ENCODE results near the gene SLC25A26. TPM values are rescaled to one million over a fixed set of nuclear protein-coding genes. Genes with fewer than 3 reads are reported as not detected.
"Not testable (repeated sequence)": the region's sequence is repeated elsewhere in the genome, so short reads cannot be mapped to it uniquely, and the experiment has no call there.

Gene SLC25A26
- total RNA-seq, 1 experiment from 2014 or later: 22.4 TPM

DNA sequence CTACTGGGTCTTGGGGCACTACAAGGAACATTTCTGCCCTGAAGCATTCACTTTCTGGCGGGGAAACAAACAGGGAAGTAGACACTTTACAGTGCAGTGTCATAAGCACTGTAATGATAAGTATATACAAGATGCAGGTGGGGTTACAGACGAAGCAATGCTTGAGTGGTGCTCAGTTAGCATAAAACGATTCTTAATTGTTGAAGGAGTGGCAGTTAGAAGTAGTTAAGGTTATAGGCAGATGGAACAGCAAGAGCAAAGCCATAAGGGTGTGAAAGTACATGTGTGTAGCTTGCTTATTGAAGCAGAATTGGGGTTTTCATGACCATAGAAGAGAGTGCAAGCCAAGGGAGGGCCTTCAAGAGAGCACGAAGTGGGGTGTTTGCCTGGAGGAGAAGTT, 46.2 kb downstream of the SLC25A26 start:
- DNase-seq (ENCODE audit: extremely low read depth, low read depth): no peak

DNA sequence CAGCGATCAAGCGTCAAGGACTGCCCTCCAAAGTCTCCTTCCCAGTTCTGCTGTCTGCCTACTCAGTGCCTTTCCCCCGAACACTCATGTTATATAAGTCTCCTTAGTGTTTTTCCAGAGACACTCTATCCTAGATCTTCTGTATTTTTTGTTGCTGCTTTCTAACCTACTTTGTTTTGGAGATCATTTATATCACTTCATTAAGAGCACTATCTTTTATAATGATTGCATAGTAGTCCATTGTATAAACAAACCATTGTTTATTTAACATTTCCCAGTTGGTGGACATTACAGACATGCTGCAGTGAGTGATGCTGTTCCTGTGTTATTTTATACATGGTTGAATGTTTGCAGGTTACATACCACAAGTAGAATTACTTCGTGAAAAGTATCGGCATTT, 47.1 kb downstream of the SLC25A26 start:
- DNase-seq (ENCODE audit: extremely low read depth, low read depth): no peak

DNA sequence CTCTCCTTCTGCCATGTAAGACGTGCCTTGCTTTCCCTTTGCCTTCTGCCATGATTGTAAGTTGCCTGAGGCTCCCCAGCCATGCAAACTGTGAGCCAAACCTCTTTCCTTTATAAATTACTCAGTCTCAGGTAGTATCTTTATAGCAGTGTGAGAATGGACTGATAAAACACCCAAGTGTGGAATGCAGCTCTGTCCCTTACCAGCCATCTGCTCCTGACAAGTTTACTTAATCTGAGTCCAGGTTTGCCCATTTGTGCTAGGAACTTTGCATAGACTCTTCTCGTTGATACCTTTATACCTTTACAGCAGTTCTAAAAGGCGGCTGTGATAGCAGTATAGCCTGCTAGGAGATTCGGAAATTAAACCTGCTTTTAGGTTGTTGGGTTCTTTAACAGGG, 48.1 kb downstream of the SLC25A26 start:
- DNase-seq (ENCODE audit: extremely low read depth, low read depth): no peak

DNA sequence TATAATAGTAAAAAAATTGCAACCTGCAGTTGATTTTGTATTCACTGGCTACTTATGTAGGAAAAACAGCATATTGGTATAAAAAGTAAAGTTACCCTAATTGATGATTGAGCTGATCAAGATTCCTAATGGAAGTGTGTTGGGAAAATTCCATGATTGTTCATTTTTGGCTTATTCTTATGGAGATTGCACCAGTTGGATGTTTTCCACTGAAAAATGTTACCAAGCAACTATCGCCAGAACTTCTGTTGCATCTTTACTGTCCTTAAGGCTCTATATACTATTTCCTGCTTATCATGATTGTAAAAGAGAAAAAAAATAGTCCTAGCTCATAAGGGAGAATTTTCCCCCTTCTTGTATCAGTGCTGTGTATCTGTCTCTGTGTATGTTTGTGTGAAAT, 48.6 kb downstream of the SLC25A26 start:
- no peak for DNase-seq (ENCODE audit: extremely low read depth, low read depth)

DNA sequence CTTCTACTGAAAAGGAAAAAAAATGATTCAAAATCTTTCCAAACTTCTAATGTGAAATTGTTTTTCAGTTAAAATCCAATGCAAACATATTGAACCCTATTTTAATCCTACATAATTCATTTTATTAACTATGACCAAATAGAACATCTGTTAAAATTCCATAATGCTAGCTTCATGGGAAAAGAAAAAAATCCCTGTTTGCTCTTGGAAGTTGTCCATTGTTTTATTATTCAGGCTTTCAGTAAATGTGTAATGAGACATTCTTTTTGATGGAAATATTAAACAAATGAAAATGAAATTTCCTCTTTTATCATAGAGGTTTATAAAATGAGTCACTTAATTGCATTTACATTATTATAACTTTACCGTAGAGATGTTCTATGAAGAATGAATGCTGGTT, 49.5 kb downstream of the SLC25A26 start:
- no peak for DNase-seq (ENCODE audit: extremely low read depth, low read depth)

DNA sequence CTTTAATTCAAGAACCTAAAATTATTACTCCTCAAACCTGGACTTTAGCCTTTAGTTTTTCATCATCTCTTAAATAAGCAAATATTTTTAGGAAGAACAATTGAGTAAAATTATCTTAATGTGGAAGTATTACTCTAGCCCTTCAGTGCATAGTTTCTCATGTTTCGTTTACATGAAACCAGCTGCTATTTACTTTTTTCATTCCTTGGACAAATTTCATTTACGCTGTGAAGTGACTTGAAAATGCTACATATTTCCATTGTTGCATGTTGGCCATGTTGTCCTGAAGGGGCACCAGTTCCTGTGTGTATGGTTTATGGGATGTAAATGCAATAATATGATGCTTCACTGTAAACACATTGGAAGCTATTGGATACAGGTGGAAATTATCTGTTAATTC, 49.9 kb downstream of the SLC25A26 start:
- DNase-seq (ENCODE audit: extremely low read depth, low read depth): no peak

DNA sequence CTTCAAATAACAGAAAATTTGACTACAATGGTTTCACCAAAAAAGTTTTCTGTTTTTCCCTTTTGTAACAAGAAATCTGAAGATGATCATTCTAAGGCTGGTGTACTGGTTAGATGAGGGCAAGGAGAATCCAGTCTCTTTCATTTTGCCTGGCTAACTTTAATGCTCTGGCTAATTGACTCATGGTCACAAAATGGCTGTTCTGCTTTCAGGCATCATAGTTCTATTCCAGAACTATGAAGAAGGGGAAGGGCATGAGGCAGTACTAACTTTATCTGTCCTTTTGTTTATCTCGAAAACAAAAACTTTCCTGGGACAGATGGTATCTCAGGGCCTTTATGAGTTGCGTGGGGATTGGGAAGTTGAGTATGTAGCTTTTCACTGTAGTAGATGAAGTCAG, 50.4 kb downstream of the SLC25A26 start:
- DNase-seq (ENCODE audit: extremely low read depth, low read depth): no peak

DNA sequence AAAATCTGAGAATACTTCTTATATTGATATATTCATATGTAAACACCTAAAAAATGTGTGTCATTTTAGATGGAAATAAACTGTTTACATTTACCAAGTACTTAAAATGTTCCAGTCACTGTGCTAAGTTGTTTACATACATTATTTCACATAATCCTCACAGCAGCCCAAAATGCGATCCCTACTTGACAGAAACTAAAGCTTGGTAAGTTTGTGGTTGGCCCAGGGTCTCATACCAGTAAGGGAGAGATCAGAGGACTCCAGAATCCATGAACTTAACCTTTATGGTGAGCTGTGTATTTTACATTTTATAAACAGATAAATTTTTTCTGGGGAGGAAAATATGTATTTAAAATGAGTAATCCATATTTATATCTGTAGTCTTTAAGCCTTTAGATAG, 51.2 kb downstream of the SLC25A26 start:
- DNase-seq (ENCODE audit: extremely low read depth, low read depth): no peak

DNA sequence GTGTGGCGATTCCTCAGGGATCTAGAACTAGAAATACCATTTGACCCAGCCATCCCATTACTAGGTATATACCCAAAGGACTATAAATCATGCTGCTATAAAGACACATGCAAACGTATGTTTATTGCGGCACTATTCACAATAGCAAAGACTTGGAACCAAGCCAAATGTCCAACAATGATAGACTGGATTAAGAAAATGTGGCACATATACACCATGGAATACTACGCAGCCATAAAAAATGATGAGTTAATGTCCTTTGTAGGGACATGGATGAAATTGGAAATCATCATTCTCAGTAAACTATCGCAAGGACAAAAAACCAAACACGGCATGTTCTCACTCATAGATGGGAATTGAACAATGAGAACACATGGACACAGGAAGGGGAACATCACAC, 54.0 kb downstream of the SLC25A26 start:
- DNase-seq (ENCODE audit: extremely low read depth, low read depth): not testable (repeated sequence)

DNA sequence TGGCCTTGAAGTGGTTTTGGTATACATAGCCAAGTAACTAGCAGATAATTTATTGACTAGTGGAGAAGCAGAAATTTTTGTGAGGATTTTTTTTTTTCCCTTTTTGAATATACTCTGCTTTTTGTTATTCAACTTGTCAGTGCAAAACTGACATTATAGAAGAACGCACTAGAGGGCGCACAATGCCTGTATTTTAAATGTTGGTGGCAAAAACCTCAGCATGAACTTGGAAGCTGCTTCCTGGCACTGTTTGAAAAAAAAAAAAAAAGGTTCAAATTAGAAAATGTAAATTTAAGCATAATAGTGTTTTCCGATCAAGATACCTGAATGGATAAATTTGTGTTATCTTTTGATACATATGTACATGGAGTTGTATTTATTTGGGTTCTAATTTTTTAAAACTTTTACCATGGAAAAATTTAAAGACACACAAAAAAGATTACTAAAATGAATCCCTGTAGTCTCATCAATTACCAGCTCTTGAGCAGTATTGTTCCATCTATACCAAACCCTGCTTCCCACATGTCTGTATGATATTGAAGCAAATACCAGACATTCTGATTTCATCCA, 56.0 kb downstream of the SLC25A26 start:
- peak; percentile 43 for DNase-seq (ENCODE audit: extremely low read depth, low read depth)

DNA sequence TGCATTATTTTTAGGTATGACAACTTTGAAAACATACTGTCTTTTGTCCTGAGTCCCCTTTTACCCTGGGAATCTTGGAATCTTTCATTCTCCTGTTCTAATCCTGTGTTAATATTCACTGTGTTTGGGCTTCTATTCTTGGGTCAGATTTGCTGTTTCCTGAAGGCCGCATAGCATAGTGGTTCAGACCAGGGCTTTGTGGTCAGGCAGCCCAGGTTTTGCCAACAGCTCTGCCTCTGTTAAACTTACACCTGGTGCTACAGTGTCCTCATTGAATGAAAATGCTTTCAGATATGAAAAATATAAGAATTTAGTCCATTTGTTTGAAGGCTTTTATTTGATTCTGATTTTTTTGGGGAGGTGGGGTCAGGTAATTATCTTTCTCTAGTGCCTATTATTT, 58.4 kb downstream of the SLC25A26 start:
- no peak for DNase-seq (ENCODE audit: extremely low read depth, low read depth)

DNA sequence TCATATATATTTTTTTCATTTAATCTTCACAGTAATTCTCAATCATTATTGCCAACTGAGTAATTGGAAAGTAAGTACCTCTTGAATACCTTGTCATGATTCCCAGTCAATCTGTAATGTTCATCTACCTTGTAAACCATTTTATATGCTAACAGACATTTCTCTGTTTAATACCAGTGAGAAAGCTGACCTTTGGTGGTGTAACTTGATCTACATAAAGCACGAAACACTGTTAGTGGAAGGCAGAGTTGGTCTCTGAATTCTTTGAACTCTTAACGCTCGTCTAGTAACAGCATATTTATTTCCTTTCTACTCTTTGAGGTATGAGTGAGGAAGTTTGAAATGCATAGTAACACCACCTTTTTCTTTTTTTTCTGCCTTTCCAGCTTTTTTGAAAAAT, 59.5 kb downstream of the SLC25A26 start:
- DNase-seq (ENCODE audit: extremely low read depth, low read depth): no peak

DNA sequence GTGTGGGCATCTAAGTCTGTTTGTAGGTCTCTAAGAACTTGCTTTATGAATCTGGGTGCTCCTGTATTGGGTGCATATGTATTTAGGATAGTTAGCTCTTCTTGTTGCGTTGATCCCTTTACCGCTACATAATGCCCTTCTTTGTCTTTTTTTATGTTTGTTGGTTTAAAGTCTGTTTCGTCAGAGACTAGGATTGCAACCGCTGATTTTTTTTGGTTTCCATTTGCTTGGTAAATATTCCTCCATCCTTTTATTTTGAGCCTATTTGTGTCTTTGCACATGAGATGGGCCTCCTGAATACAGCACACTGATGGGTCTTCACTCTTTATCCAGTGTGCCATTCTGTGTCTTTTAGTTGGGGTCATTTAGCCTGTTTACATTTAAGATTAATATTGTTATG, 71.1 kb downstream of the SLC25A26 start:
- not testable (repeated sequence) for DNase-seq (ENCODE audit: extremely low read depth, low read depth)

DNA sequence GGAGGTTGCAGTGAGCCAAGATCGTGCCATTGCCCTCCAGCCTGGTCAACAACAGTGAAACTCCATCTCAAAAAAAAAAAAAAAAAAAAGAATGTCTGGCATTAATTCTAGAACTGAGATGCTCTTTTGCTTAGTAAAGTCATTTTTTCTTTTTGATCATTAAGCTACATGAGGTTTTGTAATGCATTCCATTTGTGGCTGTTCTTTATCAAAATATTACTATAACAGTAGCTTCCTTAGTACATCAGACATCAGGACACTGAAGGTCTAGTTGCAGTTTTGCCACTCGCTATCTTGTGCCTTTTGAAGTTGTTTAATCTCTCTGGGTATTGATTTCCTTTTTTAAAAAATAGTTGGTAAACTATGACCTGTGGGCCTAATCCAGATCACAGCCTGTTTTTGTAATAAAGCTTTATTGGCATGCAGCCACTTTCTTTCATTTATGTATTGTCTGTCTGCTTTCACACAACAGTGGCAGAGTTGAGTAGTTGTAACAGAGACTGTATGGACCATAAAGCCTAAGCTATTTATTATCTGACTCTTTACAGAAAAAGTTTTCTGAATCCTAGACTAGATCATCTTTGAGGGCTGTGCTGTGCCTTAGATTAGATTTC, 76.6 kb downstream of the SLC25A26 start:
- no peak for DNase-seq (ENCODE audit: extremely low read depth, low read depth)

DNA sequence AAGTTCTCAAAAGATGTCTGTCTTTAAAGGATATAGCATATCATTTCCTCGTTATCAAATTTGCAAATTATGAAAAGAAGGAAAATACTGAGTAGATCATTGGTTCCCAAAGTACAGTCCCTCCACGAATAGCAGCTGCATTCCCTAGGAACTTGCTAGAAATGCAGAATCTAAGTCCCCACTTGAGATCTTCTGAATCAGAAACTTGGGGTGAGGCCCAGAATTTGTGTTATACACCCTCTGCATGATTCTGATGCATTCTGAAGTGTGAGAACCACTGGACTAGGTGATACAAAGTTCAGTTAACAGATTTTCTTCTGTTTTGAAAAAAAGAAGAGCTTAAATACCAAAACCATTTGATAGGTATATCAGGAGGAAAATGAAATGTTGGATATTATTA, 77.1 kb downstream of the SLC25A26 start:
- DNase-seq (ENCODE audit: extremely low read depth, low read depth): no peak

DNA sequence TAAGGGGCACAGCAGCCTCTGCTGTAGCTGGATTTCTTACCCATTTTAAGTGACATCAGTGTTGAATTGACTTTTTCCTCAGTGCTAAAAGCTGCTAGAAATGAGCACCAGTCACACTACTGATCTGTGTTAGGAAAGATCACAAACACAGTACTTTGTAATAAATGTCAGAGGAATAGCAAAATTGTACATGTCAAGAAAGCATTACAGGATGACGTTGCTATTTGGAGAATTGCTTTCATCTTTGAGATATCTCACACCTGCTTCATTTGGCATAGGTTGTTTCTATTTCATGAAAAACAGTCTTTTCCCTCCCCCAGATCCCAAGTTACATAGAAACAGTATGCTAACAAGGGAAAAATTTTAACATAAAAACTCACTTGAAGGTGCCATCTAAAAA, 77.8 kb downstream of the SLC25A26 start:
- no peak for DNase-seq (ENCODE audit: extremely low read depth, low read depth)

DNA sequence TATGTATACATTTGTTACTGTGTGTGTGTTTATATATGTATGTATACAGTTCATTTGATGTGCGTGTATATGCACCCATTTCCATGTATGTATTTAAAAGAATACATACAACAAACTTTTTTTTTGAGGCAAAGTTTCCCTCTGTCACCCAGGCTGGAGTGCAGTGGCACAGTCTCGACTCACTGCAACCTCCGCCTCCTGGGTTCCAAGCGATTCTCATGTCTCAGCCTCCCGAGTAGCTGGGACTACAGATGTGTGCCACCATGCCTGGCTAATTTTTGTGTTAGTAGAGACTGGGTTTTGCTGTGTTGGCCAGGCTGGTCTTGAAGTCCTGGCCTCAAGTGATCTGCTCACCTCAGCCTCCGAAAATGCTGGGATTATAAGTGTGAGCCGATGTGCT, 78.3 kb downstream of the SLC25A26 start:
- not testable (repeated sequence) for DNase-seq (ENCODE audit: extremely low read depth, low read depth)

DNA sequence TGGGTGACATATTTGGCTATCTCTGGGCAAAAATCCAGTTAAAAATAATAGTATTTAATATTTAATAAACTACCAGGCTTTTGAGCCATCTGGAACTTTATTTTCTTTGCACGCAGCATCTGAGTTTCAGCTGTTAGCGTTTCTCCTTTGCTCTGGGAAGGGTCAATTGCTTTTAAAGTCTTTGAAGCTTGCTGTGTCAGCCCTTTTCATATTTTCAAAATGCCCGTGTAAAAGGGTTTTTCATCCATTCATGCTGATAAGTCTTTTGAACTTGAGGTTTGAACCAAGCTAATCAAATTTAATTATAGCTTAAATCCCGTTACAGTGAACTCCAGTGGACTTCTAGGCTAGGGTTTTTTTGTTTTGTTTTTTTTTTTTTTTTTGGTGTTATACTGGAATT, 79.1 kb downstream of the SLC25A26 start:
- DNase-seq (ENCODE audit: extremely low read depth, low read depth): no peak

DNA sequence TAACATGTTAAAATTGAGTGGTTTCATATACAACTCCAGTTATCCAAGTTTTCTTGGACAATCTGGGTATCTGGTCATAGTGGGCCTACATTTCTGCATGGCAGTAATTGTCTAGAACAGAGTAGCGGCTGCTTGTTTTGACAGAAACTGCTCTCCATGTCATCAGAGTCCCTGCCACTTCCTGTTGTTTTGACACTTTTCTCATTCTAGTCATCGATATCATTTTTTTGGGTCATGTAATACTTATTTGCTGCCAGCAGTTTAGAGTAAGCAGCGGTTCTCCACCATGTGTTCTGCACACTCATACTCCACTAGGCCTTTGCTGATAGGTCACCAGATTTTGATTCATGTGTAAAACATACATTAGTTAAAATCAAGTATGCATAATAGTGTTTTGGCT, 81.5 kb downstream of the SLC25A26 start:
- DNase-seq (ENCODE audit: extremely low read depth, low read depth): no peak

DNA sequence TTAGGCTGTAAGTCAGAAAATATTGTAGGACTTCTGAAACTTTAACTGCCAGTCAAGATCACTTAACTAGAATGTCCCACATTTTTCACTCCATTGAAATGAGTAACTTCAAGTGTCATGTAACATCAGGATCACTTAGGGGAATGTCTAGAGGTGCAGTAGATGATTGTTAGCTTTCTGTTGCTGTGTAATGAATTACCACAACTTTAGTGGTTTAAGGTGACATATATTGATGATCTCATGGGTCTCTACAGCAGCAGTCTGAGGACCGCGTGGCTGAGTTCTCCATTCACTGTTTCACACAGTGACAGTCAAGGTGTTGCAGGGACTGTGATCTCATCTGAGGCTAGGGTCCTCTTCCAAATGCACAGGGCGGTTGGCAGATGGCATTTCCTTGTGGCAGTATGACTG, 82.7 kb downstream of the SLC25A26 start:
- no peak for DNase-seq (ENCODE audit: extremely low read depth, low read depth)

DNA sequence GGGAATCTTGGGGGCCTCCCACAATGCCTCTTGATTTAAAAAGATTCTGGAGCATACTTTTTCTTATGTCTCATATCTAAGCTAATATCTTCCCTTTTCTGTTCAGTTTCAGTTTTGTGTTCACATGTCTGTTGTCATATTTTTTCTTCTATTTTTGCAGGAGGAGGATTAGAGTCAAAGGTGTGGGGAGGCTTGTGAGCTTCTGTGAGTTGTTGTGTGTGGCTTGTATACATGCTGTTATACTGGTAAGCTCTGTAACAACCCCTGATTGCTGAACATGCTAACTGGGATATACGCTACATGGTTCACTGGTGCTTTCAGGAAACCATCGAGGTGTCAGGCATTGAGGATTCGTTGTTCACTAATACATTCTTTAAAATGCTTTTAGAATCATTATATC, 83.5 kb downstream of the SLC25A26 start:
- DNase-seq (ENCODE audit: extremely low read depth, low read depth): no peak

DNA sequence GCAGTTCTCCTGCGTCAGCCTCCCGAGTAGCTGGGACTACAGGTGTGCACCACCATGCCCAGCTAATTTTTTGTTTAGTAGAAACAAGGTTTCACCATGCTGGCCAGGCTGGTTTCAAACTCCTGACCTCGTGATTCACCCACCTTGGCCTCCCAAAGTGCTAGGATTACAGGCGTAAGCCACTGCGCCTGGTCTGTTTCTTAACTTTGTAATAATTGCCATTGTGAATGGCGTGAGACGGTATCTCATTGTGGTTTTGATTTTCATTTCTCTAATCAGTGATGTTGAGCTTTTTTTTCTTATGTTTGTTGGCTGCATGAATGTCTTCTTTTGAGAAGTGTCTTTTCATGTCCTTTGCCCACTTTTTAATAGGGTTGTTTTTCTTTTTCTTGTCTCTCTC, 85.3 kb downstream of the SLC25A26 start:
- DNase-seq (ENCODE audit: extremely low read depth, low read depth): not testable (repeated sequence)

DNA sequence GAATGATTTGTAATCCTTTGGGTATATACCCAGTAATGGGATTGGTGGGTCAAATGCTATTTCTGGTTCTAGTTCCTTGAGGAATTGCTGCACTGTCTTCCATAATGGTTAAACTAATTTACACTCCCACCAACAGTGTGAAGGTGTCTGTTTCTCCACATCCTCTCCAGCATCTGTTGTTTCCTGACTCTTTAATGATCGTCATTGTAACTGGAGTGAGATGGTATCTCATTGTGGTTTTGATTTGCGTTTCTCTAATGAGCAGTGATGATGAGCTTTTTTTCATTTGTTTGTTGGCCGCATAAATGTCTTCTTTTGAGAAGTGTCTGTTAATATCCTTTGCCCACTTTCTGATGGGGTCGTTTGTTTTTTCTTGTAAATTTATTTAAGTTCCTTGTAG, 86.2 kb downstream of the SLC25A26 start:
- DNase-seq (ENCODE audit: extremely low read depth, low read depth): not testable (repeated sequence)

Measured in NCI-H460 (cell line).